ENCODE results near the gene STEAP1B. TPM values are rescaled to one million over a fixed set of nuclear protein-coding genes. Genes with fewer than 3 reads are reported as not detected.

The STEAP1B gene
- total RNA-seq, 2 experiments from 2014 or later = 0.30 to 0.33 TPM

DNA sequence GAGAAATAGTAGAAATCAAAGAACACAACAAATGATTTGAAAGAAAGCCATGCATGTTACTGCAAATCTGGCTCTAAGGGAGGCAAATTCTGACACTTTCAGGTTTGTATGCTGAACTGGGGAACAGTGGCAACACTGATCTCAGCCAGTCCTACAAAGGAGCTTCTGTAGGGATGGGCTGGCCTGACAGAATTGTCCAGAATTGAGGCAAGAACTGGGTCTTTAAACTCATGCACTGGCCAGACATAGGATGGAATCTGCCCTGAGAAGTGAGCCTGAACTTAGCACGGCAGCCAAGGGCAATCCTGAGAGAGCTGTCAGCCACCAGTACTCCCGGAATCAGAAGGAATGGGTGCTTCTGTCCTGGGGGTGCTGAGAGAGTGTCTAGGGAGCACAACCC lies 72.1 kb downstream of the STEAP1B start:
- DNase-seq = no peak
- no peaks in the 10 kb centered on the region for H3K36me3 Mint-ChIP-seq (ENCODE audit: low read depth)
- CTCF ChIA-PET = no interaction called here
- H3K4me3 Mint-ChIP-seq = no peak overlapping the region
- H3K9me3 Mint-ChIP-seq = no peaks in the 10 kb centered on the region
- H3K4me1 Mint-ChIP-seq = no peaks in the 10 kb centered on the region
- no peak overlapping the region for H3K27ac Mint-ChIP-seq
- POLR2A ChIA-PET = no interaction called here
- H3K27me3 Mint-ChIP-seq = no peaks in the 10 kb centered on the region

DNA sequence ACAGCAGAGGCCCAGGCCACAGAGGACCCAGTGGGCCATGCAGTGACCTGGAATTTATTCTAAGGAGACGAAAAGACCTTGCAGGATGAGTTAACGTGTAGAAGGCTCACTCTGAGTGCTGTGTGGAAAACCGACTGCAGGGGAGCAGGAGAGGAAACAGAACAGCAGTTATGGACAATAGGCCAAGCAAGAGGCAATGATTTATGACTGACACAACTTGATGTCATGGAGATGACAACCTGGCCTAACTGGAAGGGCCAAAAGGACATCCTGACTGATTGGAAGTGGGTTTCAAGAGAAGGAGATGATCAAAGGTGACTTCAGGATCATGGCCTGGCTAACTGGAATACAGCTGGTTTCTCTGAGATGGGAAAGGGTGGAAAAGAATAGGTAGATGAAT lies 72.9 kb downstream of the STEAP1B start:
- H3K27me3 Mint-ChIP-seq = no peaks in the 10 kb centered on the region
- ChIA-PET CTCF (no interaction called here), POLR2A (no interaction called here)
- no peak for DNase-seq
- H3K27ac Mint-ChIP-seq = no peak overlapping the region
- H3K9me3 Mint-ChIP-seq = no peaks in the 10 kb centered on the region
- H3K36me3 Mint-ChIP-seq (ENCODE audit: low read depth) = no peaks in the 10 kb centered on the region
- H3K4me1 Mint-ChIP-seq = no peaks in the 10 kb centered on the region
- no peak overlapping the region for H3K4me3 Mint-ChIP-seq

DNA sequence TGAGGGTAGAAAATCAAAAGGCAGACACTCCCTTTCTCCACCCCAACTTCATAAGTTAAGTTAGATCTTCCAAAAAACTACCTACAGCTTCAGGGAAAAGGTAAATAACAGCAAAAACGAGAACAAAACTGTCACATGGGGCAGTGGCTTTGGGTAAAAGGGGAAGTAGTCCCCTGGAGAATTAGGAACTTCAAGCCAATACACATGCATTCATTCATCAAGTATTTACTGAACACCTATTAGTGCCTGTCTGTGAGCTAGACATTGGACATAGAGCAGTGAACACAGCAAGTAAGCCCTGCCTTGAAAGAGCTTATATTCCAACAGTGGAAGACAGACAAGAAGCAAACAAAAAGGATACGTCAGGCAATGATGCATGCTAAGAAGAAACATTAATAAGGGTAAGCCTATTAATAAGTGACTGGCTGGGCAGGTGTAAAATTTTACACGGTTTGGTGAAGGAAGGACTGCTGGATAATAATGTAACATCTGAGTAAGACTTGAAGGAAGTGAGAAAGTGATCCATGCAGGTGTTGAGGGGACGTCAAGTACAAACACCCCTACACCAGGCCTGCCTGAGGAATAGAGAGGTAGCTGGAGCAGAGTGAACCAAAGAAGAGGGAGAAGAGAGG lies 73.4 kb downstream of the STEAP1B start:
- H3K9me3 Mint-ChIP-seq = no peaks in the 10 kb centered on the region
- no peak overlapping the region for H3K27ac Mint-ChIP-seq
- no peak for DNase-seq
- POLR2A ChIA-PET = no interaction called here
- no peaks in the 10 kb centered on the region for H3K4me1 Mint-ChIP-seq
- no peaks in the 10 kb centered on the region for H3K36me3 Mint-ChIP-seq (ENCODE audit: low read depth)
- no peaks in the 10 kb centered on the region for H3K27me3 Mint-ChIP-seq
- CTCF ChIA-PET = no interaction called here
- no peak overlapping the region for H3K4me3 Mint-ChIP-seq

DNA sequence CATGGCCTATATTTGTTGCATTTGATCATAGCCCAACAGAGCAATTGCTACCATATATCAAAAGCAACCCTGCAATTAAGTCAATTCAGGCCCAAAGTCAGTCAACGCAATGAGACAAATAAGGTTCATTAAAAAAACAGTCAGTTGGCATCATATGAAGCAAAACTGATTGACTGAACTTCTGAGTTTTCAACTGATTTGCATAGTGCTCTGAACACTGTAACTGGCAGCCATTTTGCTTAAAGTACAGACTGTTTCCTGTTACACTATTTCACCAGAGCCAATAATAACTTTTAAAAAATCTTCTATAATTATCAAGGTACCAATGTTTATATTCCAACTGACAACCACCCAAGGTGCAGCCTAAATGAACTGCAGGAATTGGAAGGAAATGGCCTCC lies 74.6 kb downstream of the STEAP1B start:
- Mint-ChIP-seq H3K4me1 (no peaks in the 10 kb centered on the region), H3K27me3 (no peaks in the 10 kb centered on the region), H3K4me3 (no peak overlapping the region), H3K36me3 (ENCODE audit: low read depth) (no peaks in the 10 kb centered on the region), H3K27ac (no peak overlapping the region), H3K9me3 (no peaks in the 10 kb centered on the region)
- no peak for DNase-seq
- ChIA-PET CTCF (no interaction called here), POLR2A (interaction anchor here (0.6 kb wide), 1 partner anchor 146 kb away, joined by 3 read pairs; no protein-coding TSS in a partner anchor)

DNA sequence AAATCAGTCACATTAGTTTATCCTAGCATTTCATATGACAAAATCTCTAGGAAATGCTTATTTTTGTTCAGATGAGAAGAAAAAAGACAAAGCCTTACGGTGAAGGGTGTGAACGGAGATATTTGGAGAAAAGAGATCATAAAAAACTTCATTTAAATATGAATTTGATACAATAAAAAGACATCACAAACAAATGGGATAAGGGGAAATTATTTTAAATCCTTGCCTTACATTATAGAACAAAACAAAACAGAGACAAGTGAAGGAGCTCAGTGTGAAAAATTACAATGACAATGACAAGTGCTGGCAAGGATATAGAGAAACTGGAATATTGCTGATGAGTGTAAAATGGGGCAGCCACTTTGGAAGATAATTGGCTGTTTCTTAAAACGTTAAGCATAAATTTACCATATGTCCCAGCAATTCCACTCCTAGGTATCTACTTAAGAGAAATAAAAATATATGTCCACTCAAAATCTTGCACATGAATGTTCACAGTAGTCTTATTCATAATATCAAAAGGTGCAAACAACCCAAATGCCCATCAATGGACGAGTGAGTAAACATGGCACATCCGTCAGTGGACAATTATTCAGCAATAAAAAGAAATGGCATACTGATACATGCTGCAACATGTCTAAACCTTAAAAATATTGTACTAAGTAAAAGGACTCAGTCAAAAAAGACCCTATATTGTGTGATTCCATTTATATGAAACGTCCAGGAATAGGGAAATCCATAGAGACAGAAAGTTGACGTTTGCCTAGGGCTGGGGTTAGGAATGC lies 77.0 kb downstream of the STEAP1B start:
- Mint-ChIP-seq H3K27me3 (peaks cover 2% of the 10 kb centered on the region), H3K4me1 (no peaks in the 10 kb centered on the region), H3K27ac (no peak overlapping the region), H3K9me3 (no peaks in the 10 kb centered on the region), H3K4me3 (no peak overlapping the region), H3K36me3 (ENCODE audit: low read depth) (no peaks in the 10 kb centered on the region)
- no peak for DNase-seq
- CTCF ChIA-PET = no interaction called here
- POLR2A ChIA-PET = no interaction called here

DNA sequence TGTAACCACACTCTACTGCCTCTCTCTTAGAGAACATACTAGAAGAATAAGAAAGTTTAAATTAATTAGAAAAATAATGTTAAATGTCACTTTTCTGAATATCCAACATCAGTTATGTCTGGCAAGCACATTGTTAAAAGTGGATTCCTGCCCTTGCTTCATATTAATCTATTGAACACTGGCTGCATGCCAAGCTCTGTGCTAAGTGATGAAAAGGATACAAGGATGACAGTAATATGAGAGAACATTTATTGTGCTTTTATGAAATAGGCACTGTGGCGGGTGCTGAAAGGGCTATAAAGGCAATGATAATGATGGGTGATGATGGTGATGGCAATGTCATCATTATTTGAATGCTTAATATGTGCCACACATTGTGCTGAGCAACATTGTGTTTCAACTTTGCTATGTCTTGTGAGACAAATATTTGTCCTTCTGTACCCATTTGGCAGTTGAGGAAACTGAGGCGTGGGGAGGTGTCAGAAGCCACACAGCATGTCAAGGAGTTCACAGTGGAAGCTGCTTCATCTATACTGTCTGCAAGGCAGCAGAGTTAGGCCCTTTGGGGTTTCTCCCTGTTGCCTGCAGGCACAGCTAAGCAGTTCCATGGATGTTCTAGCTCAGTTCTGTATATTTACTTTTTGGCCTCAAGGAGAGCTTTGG lies 78.9 kb downstream of the STEAP1B start:
- CTCF ChIA-PET = interaction anchor here (0.9 kb wide), 1 partner anchor 311 kb away, joined by 4 read pairs; no protein-coding TSS in a partner anchor

DNA sequence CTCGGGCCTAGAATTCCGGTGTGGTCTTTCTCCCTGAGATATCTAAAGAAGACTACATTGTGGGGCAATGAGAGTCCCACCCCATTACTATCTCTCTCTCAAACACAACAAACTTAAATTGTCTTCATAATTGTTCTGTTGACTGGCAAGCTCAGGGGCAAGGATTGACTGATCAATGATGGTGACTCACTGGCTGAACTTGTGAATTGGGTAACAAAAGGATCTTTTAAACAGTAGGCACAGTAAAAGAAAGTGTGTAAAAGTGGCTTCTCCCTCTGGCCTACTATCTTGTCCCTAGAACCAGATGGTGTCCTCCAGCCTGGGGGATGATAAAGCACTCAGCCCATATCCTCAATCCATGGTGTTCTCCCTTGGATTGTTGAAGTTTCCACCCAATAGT lies 80.0 kb downstream of the STEAP1B start:
- no peaks in the 10 kb centered on the region for H3K9me3 Mint-ChIP-seq
- peaks cover 14% of the 10 kb centered on the region for H3K27me3 Mint-ChIP-seq
- no peaks in the 10 kb centered on the region for H3K4me1 Mint-ChIP-seq
- H3K4me3 Mint-ChIP-seq = no peak overlapping the region
- no peaks in the 10 kb centered on the region for H3K36me3 Mint-ChIP-seq (ENCODE audit: low read depth)
- DNase-seq = no peak
- POLR2A ChIA-PET = no interaction called here
- no peak overlapping the region for H3K27ac Mint-ChIP-seq
- CTCF ChIA-PET = no interaction called here

More for the DNA sequence above, 78.9 kb downstream of the STEAP1B start:
- Mint-ChIP-seq H3K27me3 (peaks cover 11% of the 10 kb centered on the region), H3K4me1 (no peaks in the 10 kb centered on the region), H3K4me3 (no peak overlapping the region), H3K36me3 (ENCODE audit: low read depth) (no peaks in the 10 kb centered on the region), H3K27ac (no peak overlapping the region), H3K9me3 (no peaks in the 10 kb centered on the region)
- no peak for DNase-seq
- POLR2A ChIA-PET = no interaction called here

DNA sequence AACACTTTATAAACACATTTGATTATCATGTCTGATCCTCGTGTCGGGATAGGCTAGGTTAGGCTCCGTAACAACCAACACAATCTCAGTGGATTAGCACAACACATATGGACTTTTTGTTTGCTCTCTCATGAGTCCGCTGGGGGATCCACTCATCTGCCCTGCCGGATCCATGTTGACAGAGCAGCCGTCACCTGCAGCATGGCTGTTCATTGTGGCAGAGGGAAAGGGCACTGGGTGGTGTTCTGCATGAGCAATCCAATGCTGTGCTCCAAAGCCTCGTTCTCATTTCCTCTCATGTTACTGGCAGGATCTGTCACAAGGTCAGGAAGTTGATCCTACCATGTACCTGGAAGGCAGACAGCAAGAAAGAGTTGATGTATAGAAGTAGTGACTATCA lies 80.5 kb downstream of the STEAP1B start:
- H3K9me3 Mint-ChIP-seq = no peaks in the 10 kb centered on the region
- peaks cover 14% of the 10 kb centered on the region for H3K27me3 Mint-ChIP-seq
- no peak overlapping the region for H3K4me3 Mint-ChIP-seq
- DNase-seq = no peak
- POLR2A ChIA-PET = no interaction called here
- CTCF ChIA-PET = no interaction called here
- no peaks in the 10 kb centered on the region for H3K4me1 Mint-ChIP-seq
- H3K36me3 Mint-ChIP-seq (ENCODE audit: low read depth) = no peaks in the 10 kb centered on the region
- H3K27ac Mint-ChIP-seq = no peak overlapping the region

DNA sequence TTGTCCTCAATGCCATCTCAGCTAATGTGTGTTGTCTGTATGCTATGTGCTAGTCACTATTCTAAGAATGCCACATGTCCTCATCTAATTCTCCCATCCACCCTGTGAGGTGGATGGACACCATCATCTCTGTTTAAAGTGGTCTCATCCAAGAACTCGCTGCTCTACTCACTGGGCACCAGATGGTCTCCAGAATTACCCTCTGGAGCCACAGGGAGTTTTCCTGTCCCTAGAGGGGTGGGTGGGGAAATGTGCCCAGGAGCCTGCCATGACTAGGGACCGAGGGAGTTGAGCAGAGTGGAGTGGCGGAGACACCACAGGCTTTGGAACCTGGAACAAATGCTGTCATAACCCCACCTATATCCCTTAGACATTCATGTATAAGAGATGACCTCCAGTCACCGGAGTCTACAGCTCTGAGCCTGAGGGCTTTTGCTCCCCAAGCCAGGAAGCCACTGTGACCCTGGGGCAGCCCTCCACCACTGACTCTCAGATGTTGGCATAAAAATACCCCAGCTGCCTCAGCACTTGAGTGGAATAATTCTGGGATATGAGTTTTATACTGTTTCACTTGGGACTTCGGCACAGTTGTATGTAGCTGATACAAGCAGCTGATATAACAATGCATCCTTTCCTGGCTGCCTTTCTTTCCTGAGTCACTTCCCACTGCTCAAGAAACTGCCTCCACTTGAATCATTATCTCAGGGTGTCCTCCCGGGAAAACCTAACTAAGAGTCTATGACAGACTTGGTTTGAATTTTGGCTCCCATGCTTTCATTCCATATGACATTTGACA lies 81.5 kb downstream of the STEAP1B start:
- H3K9me3 Mint-ChIP-seq = no peaks in the 10 kb centered on the region

DNA sequence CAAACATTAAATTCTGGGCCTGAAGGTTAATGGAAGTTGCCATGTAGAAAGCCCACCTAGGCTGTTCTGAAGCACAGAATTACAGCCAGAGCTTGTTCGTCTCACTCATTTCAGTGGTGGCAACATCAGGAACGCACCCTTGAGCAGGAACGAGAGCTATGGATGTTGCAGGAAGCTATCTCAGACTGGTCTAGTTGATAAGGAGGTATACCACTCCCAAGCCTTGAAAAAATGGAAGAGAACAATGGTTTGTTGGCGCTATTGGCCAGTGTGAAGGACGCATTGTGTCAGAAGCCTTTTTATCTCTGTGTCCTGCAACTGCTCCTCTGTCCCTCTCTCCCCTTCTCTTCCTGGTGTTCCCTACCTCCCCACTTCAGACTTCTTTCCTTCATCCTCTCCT lies 82.1 kb downstream of the STEAP1B start:
- no peaks in the 10 kb centered on the region for H3K9me3 Mint-ChIP-seq
- ChIA-PET POLR2A (no interaction called here), CTCF (no interaction called here)
- no peaks in the 10 kb centered on the region for H3K4me1 Mint-ChIP-seq
- H3K4me3 Mint-ChIP-seq = no peak overlapping the region
- DNase-seq = no peak
- H3K36me3 Mint-ChIP-seq (ENCODE audit: low read depth) = no peaks in the 10 kb centered on the region
- H3K27me3 Mint-ChIP-seq = peaks cover 16% of the 10 kb centered on the region
- H3K27ac Mint-ChIP-seq = no peak overlapping the region

More for the DNA sequence above, 81.5 kb downstream of the STEAP1B start:
- no peak for DNase-seq
- Mint-ChIP-seq H3K27me3 (peaks cover 16% of the 10 kb centered on the region), H3K4me1 (no peaks in the 10 kb centered on the region), H3K4me3 (no peak overlapping the region), H3K27ac (no peak overlapping the region), H3K36me3 (ENCODE audit: low read depth) (no peaks in the 10 kb centered on the region)
- POLR2A ChIA-PET = no interaction called here
- CTCF ChIA-PET = no interaction called here

DNA sequence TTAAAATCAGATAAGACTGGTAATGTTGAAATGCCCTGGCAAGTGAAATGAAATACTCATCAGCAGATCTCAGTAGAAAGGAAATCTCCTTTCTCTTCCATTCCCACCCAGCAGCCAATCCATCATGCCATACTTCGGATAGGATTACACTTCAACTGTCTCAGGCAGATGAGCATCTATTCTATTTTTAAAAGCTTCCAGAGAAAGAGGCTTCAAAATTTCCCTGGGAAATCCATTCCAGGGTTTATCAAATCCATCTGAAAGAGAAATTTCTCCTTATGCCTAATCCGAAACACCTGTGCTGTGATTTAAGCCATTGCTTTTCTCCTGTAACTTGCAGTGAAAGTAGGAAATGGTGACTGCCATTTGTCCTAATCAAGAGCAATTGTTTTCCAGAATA lies 82.6 kb downstream of the STEAP1B start:
- no peak overlapping the region for H3K27ac Mint-ChIP-seq
- no peaks in the 10 kb centered on the region for H3K36me3 Mint-ChIP-seq (ENCODE audit: low read depth)
- no peaks in the 10 kb centered on the region for H3K9me3 Mint-ChIP-seq
- H3K4me1 Mint-ChIP-seq = no peaks in the 10 kb centered on the region
- POLR2A ChIA-PET = no interaction called here
- H3K4me3 Mint-ChIP-seq = no peak overlapping the region
- no peak for DNase-seq
- peaks cover 16% of the 10 kb centered on the region for H3K27me3 Mint-ChIP-seq
- CTCF ChIA-PET = no interaction called here

DNA sequence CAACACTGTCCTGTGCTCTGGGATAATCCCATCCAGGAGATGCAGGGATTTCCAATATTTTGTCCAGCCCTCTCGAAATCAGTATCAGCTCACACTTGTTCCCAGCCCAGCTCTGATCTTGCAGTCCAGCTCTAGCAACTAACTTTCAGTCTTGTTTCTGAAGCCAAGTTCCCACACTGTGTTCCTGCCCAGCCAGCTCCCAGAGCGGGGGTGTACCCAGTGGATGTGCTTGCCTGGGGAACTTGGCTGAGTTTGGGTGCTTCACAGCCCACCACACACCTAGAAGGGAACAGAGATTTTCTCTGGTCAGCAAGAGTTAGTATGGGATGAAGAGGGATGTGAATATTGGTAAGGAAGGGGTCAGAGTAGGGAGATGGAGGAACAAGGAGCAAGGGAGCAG lies 85.6 kb downstream of the STEAP1B start:
- CTCF ChIA-PET = no interaction called here
- no peaks in the 10 kb centered on the region for H3K36me3 Mint-ChIP-seq (ENCODE audit: low read depth)
- POLR2A ChIA-PET = no interaction called here
- no peak overlapping the region for H3K27ac Mint-ChIP-seq
- no peaks in the 10 kb centered on the region for H3K4me1 Mint-ChIP-seq
- H3K27me3 Mint-ChIP-seq = peaks cover 23% of the 10 kb centered on the region
- no peak overlapping the region for H3K4me3 Mint-ChIP-seq
- H3K9me3 Mint-ChIP-seq = no peaks in the 10 kb centered on the region
- DNase-seq = no peak

DNA sequence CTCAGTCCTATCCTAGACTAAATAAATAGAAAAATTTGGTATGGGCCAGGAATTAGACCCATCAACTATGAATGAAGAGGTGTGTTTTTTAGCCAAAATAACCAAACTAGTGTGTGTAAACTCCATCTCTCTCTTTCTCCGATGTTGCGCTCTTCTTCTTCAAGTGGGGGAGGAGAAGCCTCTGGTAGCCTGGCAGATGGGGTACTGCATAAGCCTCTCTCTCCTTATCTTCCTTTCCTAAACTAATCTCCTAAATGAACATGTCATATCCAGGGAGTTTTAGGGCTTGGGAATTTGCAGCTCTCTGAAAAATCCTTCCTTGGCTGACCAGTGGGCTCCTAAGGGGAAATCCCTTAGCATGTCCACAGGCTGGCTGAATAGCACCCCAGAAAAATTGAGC lies 86.8 kb downstream of the STEAP1B start:
- Mint-ChIP-seq H3K27me3 (peaks cover 30% of the 10 kb centered on the region), H3K27ac (no peak overlapping the region), H3K36me3 (ENCODE audit: low read depth) (no peaks in the 10 kb centered on the region), H3K4me1 (no peaks in the 10 kb centered on the region), H3K4me3 (no peak overlapping the region), H3K9me3 (no peaks in the 10 kb centered on the region)
- DNase-seq = no peak
- ChIA-PET POLR2A (no interaction called here), CTCF (no interaction called here)
